Natural killer cell (primary cell): ENCODE measurements around the gene MAN1A1. TPM values are rescaled to one million over a fixed set of nuclear protein-coding genes. Genes with fewer than 3 reads are reported as not detected.

Experiments
- ATAC-seq, 3 donors: fragments of 150-1000 bp in 2 of 3; fragments of 200-7000 bp in 1 of 3; cut with Tn5 transposase; 1 replicate in 1 of 3; 2 replicates in 2 of 3; pipeline ENCODE4 v1.10.0; 2021; ENCODE audit warnings: mild to moderate bottlenecking in 2 of 3, moderate library complexity in 2 of 3
- DNase-seq, 2 donors: peaks; one replicate each; pipeline versions ENCODE4 v3.0.0 to v3.0.0-alpha.2; 2013 to 2021; ENCODE audit warnings: mixed read lengths in 1 of 2
- H3K27ac ChIP-seq: one replicate; pipeline ENCODE4 v1.5.1; 2013; ENCODE audit warnings: mild to moderate bottlenecking, low read length
- H3K27me3 ChIP-seq: one replicate; pipeline ENCODE4 v1.6.1; 2013; ENCODE audit warnings: low read length; ENCODE audit not compliant: control insufficient read depth, insufficient read depth
- H3K36me3 ChIP-seq: one replicate; pipeline ENCODE4 v1.6.1; 2013; ENCODE audit warnings: low read length; ENCODE audit not compliant: control insufficient read depth, insufficient read depth
- H3K4me1 ChIP-seq: one replicate; pipeline ENCODE4 v1.6.1; 2013; ENCODE audit warnings: low read length; ENCODE audit not compliant: control insufficient read depth, insufficient read depth
- H3K4me3 ChIP-seq: one replicate; pipeline ENCODE4 v1.5.1; 2013; ENCODE audit warnings: low read length
- H3K9me3 ChIP-seq: one replicate; pipeline ENCODE4 v1.6.1; 2013; ENCODE audit warnings: low read length; ENCODE audit not compliant: control insufficient read depth, insufficient read depth
- H3K27ac Mint-ChIP-seq, 2 donors: one replicate each; pipeline ENCODE4 v1.8.0; 2022; ENCODE audit warnings: mild to moderate bottlenecking in 2 of 2, mixed read lengths in 2 of 2, moderate library complexity in 1 of 2
- H3K27me3 Mint-ChIP-seq, 2 donors: one replicate each; pipeline ENCODE4 v1.8.0; 2022; ENCODE audit warnings: low read depth in 2 of 2, mixed read lengths in 2 of 2
- H3K36me3 Mint-ChIP-seq: one replicate; pipeline ENCODE4 v1.8.0; 2022; ENCODE audit warnings: mixed read lengths
- H3K4me1 Mint-ChIP-seq, 2 donors: one replicate each; pipeline ENCODE4 v1.8.0; 2022; ENCODE audit warnings: mixed read lengths in 2 of 2
- H3K4me3 Mint-ChIP-seq: one replicate; pipeline ENCODE4 v1.8.0; 2022; ENCODE audit warnings: mild to moderate bottlenecking, moderate library complexity, mixed read lengths
- H3K9me3 Mint-ChIP-seq, 2 donors: one replicate each; pipeline ENCODE4 v1.8.0; 2022; ENCODE audit warnings: mixed read lengths in 2 of 2
- CTCF ChIP-seq: fragments of 200-600 bp; IDR thresholded peaks from one replicate; pipeline ENCODE4 v1.8.0; 2022; ENCODE audit warnings: antibody characterized with exemption
- WGBS: methylation state at CpG from one replicate; pipeline ENCODE4 v1.1.7; 2013; ENCODE audit warnings: missing lambda C conversion rate; ENCODE audit not compliant: insufficient coverage; 5-methylcytosine and 5-hydroxymethylcytosine counted together
- intact Hi-C: fragments of 100-400 bp; cut with micrococcal nuclease; formaldehyde crosslinking; loops from one replicate; pipeline ENCODE4 v1.14.2; 2022
- total RNA-seq, 4 donors: library from RNA; stranded (reverse); fragments of 120-200 nt in 1 of 4; gene quantifications; one replicate each; pipeline versions ENCODE4 v1.2.3 to v1.2.4, GENCODE V29; 2013 to 2022

Gene MAN1A1
- total RNA-seq, 3 donors from 2014 or later (not counting 1 experiment from before 2014, with no cell fraction given), result 45.6 to 54.6 (median 53.6) TPM

GRCh38 chr6:119128252-119128912 is 221.2 kb downstream of the MAN1A1 start:
- no peaks in the 10 kb centered on the region for H3K9me3 ChIP-seq
- intact Hi-C loops, result no loop called here
- ATAC-seq (no peak), DNase-seq (no peak)
- H3K4me3 ChIP-seq, result no peak overlapping the region
- H3K36me3 Mint-ChIP-seq, result no peaks in the 10 kb centered on the region
- H3K27ac Mint-ChIP-seq, result no peak overlapping the region
- H3K4me1 ChIP-seq, result no peaks in the 10 kb centered on the region
- H3K27ac ChIP-seq, result no peak overlapping the region
- no peak overlapping the region for H3K4me3 Mint-ChIP-seq
- no peak for TF ChIP-seq CTCF
- H3K27me3 ChIP-seq, result no peaks in the 10 kb centered on the region
- H3K4me1 Mint-ChIP-seq, result peaks cover 5 to 8% of the 10 kb centered on the region in 2 donors
- 84% methylated on average over 1 of the region's 2 CpGs for WGBS
- no peaks in the 10 kb centered on the region for H3K9me3 Mint-ChIP-seq
- no peaks in the 10 kb centered on the region for H3K36me3 ChIP-seq
- no peaks in the 10 kb centered on the region for H3K27me3 Mint-ChIP-seq

GRCh38 chr6:119127627-119128026 is 221.9 kb downstream of the MAN1A1 start:
- H3K27ac ChIP-seq, result no peak overlapping the region
- no peaks in the 10 kb centered on the region for H3K36me3 ChIP-seq
- H3K4me1 ChIP-seq, result no peaks in the 10 kb centered on the region
- Mint-ChIP-seq H3K4me3 (no peak overlapping the region), H3K36me3 (no peaks in the 10 kb centered on the region), H3K9me3 (no peaks in the 10 kb centered on the region), H3K27me3 (no peaks in the 10 kb centered on the region), H3K4me1 (peaks cover 5 to 8% of the 10 kb centered on the region in 2 donors), H3K27ac (no peak overlapping the region)
- no CpG with 5 or more reads among the region's 1 CpG for WGBS
- DNase-seq, result no peak
- H3K4me3 ChIP-seq, result no peak overlapping the region
- intact Hi-C loops, result no loop called here
- ATAC-seq, result no peak
- H3K9me3 ChIP-seq, result no peaks in the 10 kb centered on the region
- no peaks in the 10 kb centered on the region for H3K27me3 ChIP-seq
- no peak for TF ChIP-seq CTCF
